Measurements from ENCODE around the gene HUNK.
"Not testable (repeated sequence)": the region's sequence is repeated elsewhere in the genome, so short reads cannot be mapped to it uniquely, and the experiment has no call there.

HUNK gene

GRCh38 chr21:31946876-31947550 lies 74.2 kb downstream of the HUNK start:
- in situ Hi-C loops (cut with MboI; ENCODE audit: low sequenced_read_pairs) = not testable (repeated sequence)

- in situ Hi-C loops (cut with MboI; ENCODE audit: low sequenced_read_pairs) = no loop called here
These were observed 75.9 kb downstream of the HUNK start for GRCh38 chr21:31948676-31949075.

GRCh38 chr21:31952828-31953227 lies 80.0 kb downstream of the HUNK start:
- in situ Hi-C loops (cut with MboI; ENCODE audit: low sequenced_read_pairs) = no loop called here

DNA sequence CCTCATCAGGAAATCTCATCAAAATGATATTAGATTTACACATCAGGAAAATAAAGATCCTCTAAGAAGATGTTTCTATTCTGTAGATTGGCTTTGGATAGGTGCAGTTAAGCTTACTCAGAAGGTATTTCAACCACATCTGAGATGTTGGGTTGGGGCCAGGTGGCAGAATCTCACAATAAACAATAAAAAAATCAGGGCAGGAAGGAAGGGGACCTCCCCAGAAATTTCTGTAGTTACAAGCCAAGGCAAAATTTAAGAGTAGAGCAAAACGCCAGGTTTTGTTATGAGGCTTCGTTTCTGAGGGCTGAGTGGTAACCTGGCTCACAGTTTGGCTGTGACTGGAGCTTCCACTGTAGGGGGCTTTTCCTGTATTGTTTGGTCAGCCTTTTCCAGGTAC lies 84.8 kb downstream of the HUNK start:
- in situ Hi-C loops (cut with MboI; ENCODE audit: low sequenced_read_pairs) = no loop called here

- in situ Hi-C loops (cut with MboI; ENCODE audit: low sequenced_read_pairs) = no loop called here
These were observed 87.1 kb downstream of the HUNK start for GRCh38 chr21:31959881-31960280.

- in situ Hi-C loops (cut with MboI; ENCODE audit: low sequenced_read_pairs) = no loop called here
These were observed 88.2 kb downstream of the HUNK start for GRCh38 chr21:31961027-31961426.

DNA sequence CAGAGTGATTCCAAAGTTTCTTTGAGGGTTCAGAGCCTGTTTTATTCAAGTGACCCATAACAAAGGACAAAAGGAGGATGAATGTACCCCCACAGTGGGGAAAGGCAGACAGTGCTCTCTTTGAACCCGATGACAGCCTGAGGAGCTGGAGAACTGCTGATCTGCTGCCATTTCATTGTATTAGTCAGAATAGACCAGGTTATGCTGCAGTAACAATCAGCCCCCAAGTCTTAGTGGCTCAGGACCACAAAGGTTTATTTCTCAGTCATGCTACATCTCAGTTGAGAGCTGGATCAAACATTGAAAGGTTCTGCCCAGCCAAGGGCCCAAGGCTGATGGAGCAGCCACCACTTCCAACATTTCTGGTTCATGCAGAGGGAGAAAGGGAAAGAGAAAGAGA lies 88.9 kb downstream of the HUNK start:
- in situ Hi-C loops (cut with MboI; ENCODE audit: low sequenced_read_pairs) = no loop called here

GRCh38 chr21:31964692-31965091 lies 91.9 kb downstream of the HUNK start:
- in situ Hi-C loops (cut with MboI; ENCODE audit: low sequenced_read_pairs) = no loop called here

- in situ Hi-C loops (cut with MboI; ENCODE audit: low sequenced_read_pairs) = no loop called here
These were observed 94.5 kb downstream of the HUNK start for GRCh38 chr21:31967334-31967733.

DNA sequence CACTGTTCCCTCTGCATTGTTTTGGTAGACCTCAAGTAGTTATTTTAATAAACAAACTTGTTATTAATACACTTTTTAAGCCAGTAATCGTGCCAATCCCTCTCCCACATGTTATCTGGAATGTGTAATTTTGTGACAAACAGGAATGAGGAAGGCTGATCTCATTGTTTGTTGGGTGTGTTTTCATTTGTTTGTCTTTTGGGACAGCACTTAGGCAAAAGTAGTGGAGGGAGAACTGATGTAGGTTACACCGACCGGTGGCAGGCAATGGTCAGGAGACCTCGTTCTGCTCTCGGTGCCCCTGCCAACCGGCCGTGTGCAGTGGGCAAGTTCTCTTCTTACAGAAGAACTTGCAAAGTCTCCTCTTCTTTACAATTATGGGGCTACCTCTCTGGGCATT lies 99.8 kb downstream of the HUNK start:
- in situ Hi-C loops (cut with MboI; ENCODE audit: low sequenced_read_pairs) = no loop called here

GRCh38 chr21:31973402-31973944 lies 100.7 kb downstream of the HUNK start:
- in situ Hi-C loops (cut with MboI; ENCODE audit: low sequenced_read_pairs) = no loop called here

DNA sequence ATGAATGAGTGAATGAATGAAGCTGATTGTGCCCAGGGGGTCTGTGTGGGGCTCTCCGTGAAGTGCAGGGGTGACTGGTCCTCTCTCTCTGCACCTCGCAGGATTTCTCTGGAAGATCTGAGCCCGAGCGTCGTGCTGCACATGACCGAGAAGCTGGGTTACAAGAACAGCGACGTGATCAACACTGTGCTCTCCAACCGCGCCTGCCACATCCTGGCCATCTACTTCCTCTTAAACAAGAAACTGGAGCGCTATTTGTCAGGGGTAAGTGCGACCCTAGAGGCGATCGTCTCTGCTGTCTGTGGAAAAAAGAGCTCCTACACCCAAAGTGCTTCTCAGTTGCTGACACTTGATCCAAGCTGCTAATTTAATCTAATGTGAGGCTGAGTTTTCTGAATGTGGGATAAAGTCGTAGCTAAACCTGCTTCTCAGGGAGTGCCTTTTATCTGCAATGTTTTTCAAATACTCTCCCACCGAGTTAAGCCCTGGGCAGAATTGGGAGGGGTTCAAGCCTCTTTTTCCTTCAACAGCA lies 101.7 kb downstream of the HUNK start:
- in situ Hi-C loops (cut with MboI; ENCODE audit: low sequenced_read_pairs) = no loop called here

GRCh38 chr21:31975491-31975890 lies 102.7 kb downstream of the HUNK start:
- in situ Hi-C loops (cut with MboI; ENCODE audit: low sequenced_read_pairs) = no loop called here

DNA sequence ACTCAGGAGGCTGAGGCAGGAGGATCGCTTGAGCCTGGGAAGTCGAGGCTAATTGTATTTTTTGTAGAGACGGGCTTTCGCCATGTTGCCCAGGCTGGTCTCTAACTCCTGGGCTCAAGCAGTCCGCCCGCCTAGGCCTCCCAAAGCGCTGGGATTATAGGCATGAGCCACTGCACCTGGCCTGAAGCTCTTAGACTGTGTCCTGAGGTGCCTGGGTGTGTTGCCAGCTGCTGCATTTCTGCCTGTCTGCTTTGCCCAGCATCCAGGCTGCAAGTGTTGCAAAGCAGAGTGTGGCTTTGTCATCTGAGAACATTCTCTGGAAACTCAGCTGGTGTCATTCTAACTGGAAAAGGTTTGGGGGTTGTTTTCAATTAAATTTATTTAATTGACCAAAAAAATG lies 105.0 kb downstream of the HUNK start:
- in situ Hi-C loops (cut with MboI; ENCODE audit: low sequenced_read_pairs) = no loop called here

DNA sequence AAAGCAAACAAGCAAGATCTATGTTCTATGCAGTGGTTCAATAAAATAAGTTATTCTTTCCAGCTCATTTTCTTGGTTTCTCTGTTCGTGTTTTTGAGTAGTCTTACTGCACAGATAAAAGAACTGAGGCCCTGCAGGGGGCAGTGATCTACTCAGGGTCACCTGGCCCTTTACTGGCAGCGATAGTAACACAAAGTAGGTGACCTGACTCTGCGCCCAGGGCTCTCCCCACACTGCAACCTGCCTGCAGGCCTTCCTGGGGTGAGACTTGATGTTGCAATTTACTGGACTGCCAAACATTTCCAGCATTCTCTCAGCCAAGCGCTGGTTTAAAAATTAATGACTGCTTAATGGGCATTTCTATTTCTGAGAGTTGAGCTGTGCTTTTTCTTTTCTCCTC lies 110.3 kb downstream of the HUNK start:
- in situ Hi-C loops (cut with MboI; ENCODE audit: low sequenced_read_pairs) = no loop called here

DNA sequence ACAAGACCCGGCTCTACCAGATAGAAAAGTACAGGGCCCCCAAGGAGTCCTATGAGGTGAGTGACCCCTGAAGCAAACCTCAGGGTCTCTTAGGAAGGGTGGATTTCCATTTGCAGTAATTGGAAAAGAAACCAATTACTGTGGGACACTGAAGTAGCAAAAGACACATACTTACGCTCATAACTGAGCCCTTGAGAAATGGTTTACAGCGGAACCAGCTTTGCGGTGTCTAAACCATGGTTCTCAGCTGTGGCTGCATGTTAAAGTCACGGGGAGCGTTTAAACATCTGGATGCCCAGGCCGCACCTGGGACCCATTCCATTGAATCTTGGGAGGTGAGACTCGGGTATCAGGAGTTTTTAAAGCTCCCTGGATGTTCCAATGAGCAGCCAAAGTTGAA lies 110.7 kb downstream of the HUNK start:
- in situ Hi-C loops (cut with MboI; ENCODE audit: low sequenced_read_pairs) = no loop called here

DNA sequence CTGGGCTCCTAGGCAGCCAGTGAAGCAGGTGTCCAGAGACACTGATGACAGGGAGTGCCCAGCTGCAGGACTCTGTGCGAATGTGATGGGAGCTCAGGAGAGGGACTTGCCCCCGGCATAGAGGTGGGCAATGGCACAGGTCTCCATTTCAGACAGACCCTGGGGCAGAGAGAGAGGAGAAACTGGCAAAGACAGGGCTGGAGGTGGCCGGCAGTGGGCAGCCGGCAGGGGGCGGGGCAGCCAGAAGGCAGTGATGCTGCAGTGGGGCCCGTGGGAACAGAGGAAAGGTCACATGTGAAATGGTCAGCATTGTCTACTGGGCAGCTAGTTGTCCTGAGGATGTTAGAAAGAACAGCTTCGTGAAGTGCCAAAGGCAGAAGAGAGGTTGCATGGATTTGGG lies 112.6 kb downstream of the HUNK start:
- in situ Hi-C loops (cut with MboI; ENCODE audit: low sequenced_read_pairs) = no loop called here

DNA sequence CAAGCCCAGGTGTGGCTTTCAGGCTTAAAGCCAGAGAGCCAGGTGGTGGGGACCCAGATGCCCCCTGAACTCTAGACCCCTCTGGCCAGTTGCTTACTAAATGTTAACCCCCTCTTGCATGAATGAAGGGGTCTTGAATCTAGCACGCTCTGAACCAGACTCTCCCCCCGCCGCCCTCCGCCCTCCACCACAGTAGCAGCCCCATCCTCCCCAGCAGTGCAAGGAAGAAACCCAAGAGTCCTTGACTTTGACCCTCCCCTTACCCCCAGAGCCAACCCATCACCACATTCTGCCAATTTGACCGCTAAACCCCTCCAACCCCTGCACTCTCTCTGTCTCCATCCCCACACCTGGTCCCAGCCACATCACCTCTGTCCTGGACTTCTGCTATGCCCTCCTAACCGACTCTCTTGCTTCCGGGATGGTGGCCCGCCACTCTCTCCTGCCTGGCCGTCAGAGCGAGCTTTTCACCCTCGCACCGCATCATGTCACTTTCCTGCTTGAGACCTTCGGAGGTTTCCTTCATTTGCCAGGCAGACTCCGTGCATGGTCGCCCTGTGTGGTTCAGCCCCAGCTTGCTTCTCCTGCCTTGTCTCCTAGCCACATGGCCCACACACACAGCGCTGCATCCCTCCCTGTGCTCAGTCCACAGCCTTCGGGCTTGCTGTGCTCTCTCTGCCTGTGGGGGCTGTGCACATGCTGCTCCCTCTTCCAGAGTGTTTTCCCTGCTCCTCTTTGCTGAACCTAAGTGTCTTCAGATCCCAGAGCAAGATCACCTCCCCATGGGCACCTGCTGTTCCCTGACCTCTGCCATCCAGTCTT lies 113.4 kb downstream of the HUNK start:
- in situ Hi-C loops (cut with MboI; ENCODE audit: low sequenced_read_pairs) = no loop called here

DNA sequence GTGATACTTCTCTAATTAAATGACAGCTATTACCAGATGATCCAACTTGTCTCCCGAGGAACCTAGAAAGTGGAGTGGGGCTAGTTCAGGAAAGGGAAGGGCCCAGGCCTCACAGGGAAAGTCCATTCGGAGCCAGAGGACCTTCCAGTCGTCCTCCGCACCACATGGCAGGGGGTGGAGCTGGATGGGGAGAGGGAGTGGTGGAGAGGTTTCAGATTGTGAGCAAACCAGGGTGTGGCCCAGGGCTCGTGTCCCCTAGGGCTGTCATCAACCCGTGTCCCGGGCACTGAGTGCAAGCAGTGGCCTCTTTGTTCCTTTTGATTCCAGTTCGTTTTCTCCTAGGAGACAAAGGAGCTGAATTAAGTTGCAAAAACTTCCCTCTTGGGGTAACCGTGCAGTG lies 114.9 kb downstream of the HUNK start:
- in situ Hi-C loops (cut with MboI; ENCODE audit: low sequenced_read_pairs) = no loop called here

DNA sequence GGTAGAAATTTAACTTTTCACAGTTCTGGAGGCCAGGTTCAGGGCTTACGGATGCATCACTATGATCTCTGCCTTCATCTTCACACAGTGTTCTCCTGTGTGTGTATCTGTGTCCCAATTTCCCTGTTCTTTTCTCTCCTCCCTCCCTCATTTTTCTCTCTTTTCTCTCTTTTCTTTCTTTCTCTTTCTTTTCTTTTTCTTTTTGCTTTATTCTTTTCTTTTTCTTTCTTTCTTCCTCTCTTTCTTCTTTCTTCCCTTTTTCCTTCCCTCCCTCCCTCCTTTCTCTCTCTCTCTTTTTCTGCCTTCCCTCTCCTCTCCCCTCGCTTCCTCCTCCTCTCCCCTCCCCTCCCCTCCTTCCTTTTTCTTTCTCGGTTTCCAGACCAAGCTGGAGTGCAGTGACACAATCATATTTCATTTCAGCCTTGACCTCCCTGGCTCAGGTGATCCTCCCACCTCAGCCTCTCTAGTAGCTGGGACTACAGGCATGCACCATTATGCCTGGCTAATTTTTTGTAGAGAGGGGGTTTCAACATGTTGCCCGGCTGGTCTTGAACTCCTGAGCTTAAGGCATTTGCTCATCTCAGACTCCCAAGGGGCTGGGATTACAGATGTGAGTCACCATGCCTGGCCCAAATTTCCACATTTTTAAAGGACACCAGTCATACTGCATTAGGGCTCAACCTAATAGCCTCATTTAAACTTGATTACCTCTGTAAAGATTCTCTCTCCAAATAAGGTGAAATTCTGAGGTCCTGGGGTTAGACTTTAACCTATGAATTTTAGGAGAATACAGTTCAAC lies 115.9 kb downstream of the HUNK start:
- in situ Hi-C loops (cut with MboI; ENCODE audit: low sequenced_read_pairs) = no loop called here

Data from HL-60/S4 treated with retinoic acid at 250 ng/mL for 4 days and 3 days (cell line).